HepG2 (cell line): ENCODE results near the gene LNPK. TPM values are rescaled to one million over a fixed set of nuclear protein-coding genes. Genes with fewer than 3 reads are reported as not detected.

Experiments used
- ATAC-seq: fragments of 200-7000 bp; cut with Tn5 transposase; 3 replicates; pipeline ENCODE4 v1.9.1; 2020; ENCODE audit warnings: mild to moderate bottlenecking, moderate library complexity
- BruUV-seq: library from RNA; stranded (reverse); fragments of 400-500 nt; replicated peaks from 2 replicates; lab custom pipeline; 2021; lab: Mats Ljungman, UMichigan
- CTCF ChIA-PET: fragments of 300-600 bp; formaldehyde crosslinking; extraction: SDS; loops from one replicate; lab custom pipeline; 2021; ENCODE audit warnings: low total read pairs, inconsistent platforms, low intra/inter-chr PET ratio; lab: Yijun Ruan, JAX
- POLR2A ChIA-PET: fragments of 350-600 bp; sonication (Branson Sonifier 250); formaldehyde crosslinking; loops from one replicate; lab custom pipeline; 2020; ENCODE audit warnings: antibody characterized with exemption, inconsistent platforms; lab: Yijun Ruan, JAX
- DNase-seq: peaks from one replicate; pipeline ENCODE4 v3.0.0-alpha.2; 2015; ENCODE audit warnings: low spot score
- FAIRE-seq: peaks from 3 replicates; lab custom pipeline; 2011; peaks lifted over from hg19 to GRCh38; lab: Jason Lieb, UNC
- H2AFZ ChIP-seq: one replicate; pipeline ENCODE4 v1.6.1; 2011; ENCODE audit warnings: low read length, inconsistent platforms
- H3K27ac ChIP-seq: fragments of 300-600 bp; 3 replicates; pipeline ENCODE4 v1.8.0; 2011; ENCODE audit warnings: mixed run types, mild to moderate bottlenecking, mixed read lengths, low read length, inconsistent platforms; ENCODE audit not compliant: insufficient read depth; ENCODE audit errors: extremely low read length
- H3K27me3 ChIP-seq, 2 experiments: fragments of 200-600 bp in 1 of 2; 2 replicates in 1 of 2; 3 replicates in 1 of 2; pipeline versions ENCODE4 v1.6.0 to v1.8.0; 2011; ENCODE audit warnings: low read length in 2 of 2, mild to moderate bottlenecking in 2 of 2, moderate library complexity in 2 of 2, inconsistent platforms in 1 of 2; ENCODE audit not compliant: insufficient read depth in 2 of 2, control insufficient read depth in 1 of 2
- H3K36me3 ChIP-seq, 2 experiments: fragments of 200-600 bp in 1 of 2; replicated peaks in 1 of 2; 2 replicates in 1 of 2; 3 replicates in 1 of 2; pipeline versions ENCODE4 v1.5.1 to v1.8.0; 2011; ENCODE audit warnings: low read length in 2 of 2, inconsistent platforms in 1 of 2; ENCODE audit not compliant: insufficient read depth in 2 of 2, control insufficient read depth in 1 of 2
- H3K4me1 ChIP-seq: 2 replicates; pipeline ENCODE4 v1.5.1; 2012; ENCODE audit warnings: low read length, inconsistent platforms; ENCODE audit not compliant: insufficient read depth
- H3K4me2 ChIP-seq: 2 replicates; pipeline ENCODE4 v1.6.0; 2011; ENCODE audit warnings: low read depth, low read length, inconsistent platforms
- H3K4me3 ChIP-seq, 3 experiments: fragments of 200-600 bp in 1 of 3; sonication (generic), shearing (Covaris generic) in 1 of 3; replicated peaks in 1 of 3; 2 replicates each; pipeline ENCODE4 v1.5.1; 2011 to 2016; ENCODE audit warnings: low read length in 3 of 3, inconsistent platforms in 2 of 3, low read depth in 2 of 3, mild to moderate bottlenecking in 2 of 3, control low read depth in 1 of 3, mixed read lengths in 1 of 3; ENCODE audit not compliant: insufficient read depth in 1 of 3
- H3K79me2 ChIP-seq: one replicate; pipeline ENCODE4 v1.6.1; 2011; ENCODE audit warnings: low read length, inconsistent platforms; ENCODE audit not compliant: insufficient read depth
- H3K9ac ChIP-seq: 2 replicates; pipeline ENCODE4 v1.6.0; 2011; ENCODE audit warnings: mild to moderate bottlenecking, low read depth, low read length, inconsistent platforms; ENCODE audit not compliant: insufficient read depth
- H3K9me3 ChIP-seq: 2 replicates; pipeline ENCODE4 v1.5.1; 2012; ENCODE audit warnings: mild to moderate bottlenecking, low read length
- H4K20me1 ChIP-seq: 2 replicates; pipeline ENCODE4 v1.6.0; 2011; ENCODE audit warnings: inconsistent platforms, mild to moderate bottlenecking, low read length, moderate library complexity; ENCODE audit not compliant: insufficient read depth
- CHCHD3 ChIP-seq: sonication (generic); formaldehyde crosslinking; IDR thresholded peaks from 2 replicates; pipeline ENCODE4 v1.8.0; 2022; ENCODE audit warnings: mild to moderate bottlenecking, missing genetic modification reagents, moderate library complexity
- CREM ChIP-seq, 2 experiments: sonication (generic) in 1 of 2; formaldehyde crosslinking in 1 of 2; IDR thresholded peaks; 2 replicates each; pipeline versions ENCODE4 v1.4.0 to v1.6.1; 2016 to 2020; ENCODE audit warnings: antibody characterized with exemption in 1 of 2, mild to moderate bottlenecking in 1 of 2, missing genetic modification reagents in 1 of 2
- MAX ChIP-seq: IDR thresholded peaks from 2 replicates; pipeline ENCODE4 v1.6.1; 2012; ENCODE audit warnings: inconsistent platforms
- MXD4 ChIP-seq: IDR thresholded peaks from 2 replicates; pipeline ENCODE4 v1.6.1; 2016; ENCODE audit warnings: mild to moderate bottlenecking, missing biosample characterization, missing genetic modification reagents
- NFE2L1 ChIP-seq: sonication (generic); formaldehyde crosslinking; IDR thresholded peaks from 2 replicates; pipeline ENCODE4 v1.4.0; 2020; ENCODE audit warnings: missing genetic modification reagents, mild to moderate bottlenecking, borderline replicate concordance
- NFE2L2 ChIP-seq: fragments of 150-350 bp; IDR thresholded peaks from 2 replicates; pipeline ENCODE4 v1.6.1; 2014; ENCODE audit warnings: low read length
- NFYB ChIP-seq: sonication (generic); formaldehyde crosslinking; IDR thresholded peaks from 2 replicates; pipeline ENCODE4 v1.4.0; 2020; ENCODE audit warnings: missing genetic modification reagents
- NR1H2 ChIP-seq: sonication (generic); formaldehyde crosslinking; IDR thresholded peaks from 2 replicates; pipeline ENCODE4 v1.8.1; 2022; ENCODE audit warnings: low read depth, missing genetic modification reagents, borderline replicate concordance
- SP5 ChIP-seq: IDR thresholded peaks from 2 replicates; pipeline ENCODE4 v1.6.1; 2016; ENCODE audit warnings: low read depth, borderline replicate concordance
- ZBTB42 ChIP-seq: sonication (generic); formaldehyde crosslinking; IDR thresholded peaks from 2 replicates; pipeline ENCODE4 v1.5.0; 2020; ENCODE audit warnings: mild to moderate bottlenecking, missing genetic modification reagents
- ZMYM4 ChIP-seq: sonication (generic); formaldehyde crosslinking; IDR thresholded peaks from 2 replicates; pipeline ENCODE4 v1.8.1; 2023; ENCODE audit warnings: mild to moderate bottlenecking, missing genetic modification reagents
- ZNF256 ChIP-seq: sonication (generic); formaldehyde crosslinking; conservative IDR thresholded peaks from 2 replicates; pipeline ENCODE4 v1.4.0; 2020; ENCODE audit warnings: missing genetic modification reagents
- WGBS: methylation state at CpG from one replicate; pipeline ENCODE4 v1.1.6; 2017; ENCODE audit warnings: low lambda C conversion rate; 5-methylcytosine and 5-hydroxymethylcytosine counted together
- in situ Hi-C: cut with HindIII; loops from 2 replicates; pipeline ENCODE4 v1.10.0; 2017; ENCODE audit warnings: low pct_unique_long_range_greater_than_20kb; ENCODE audit not compliant: extremely low pct_ligation_motif_present
- intact Hi-C: fragments of 100-400 bp; cut with micrococcal nuclease; formaldehyde crosslinking; loops from one replicate; pipeline ENCODE4 v1.10.0; 2022; ENCODE audit not compliant: unreplicated experiment
- polyA plus RNA-seq, 8 experiments: library from polyadenylated mRNA; depleted of rRNA in 3 of 8; stranded (reverse) in 7 of 8; unstranded in 1 of 8; fragments of >200 nt; fragmentation: Illumina TruSeq in 4 of 8; extraction: Trizol in 4 of 8; gene quantifications; 2 replicates each; pipeline versions ENCODE4 v1.2.1 to v1.2.3, GENCODE V29; 2011 to 2016; ENCODE audit warnings: low read depth in 4 of 8, missing spikeins in 1 of 8, mixed read lengths in 1 of 8; ENCODE audit not compliant: insufficient read depth in 1 of 8
- total RNA-seq, 5 experiments: library from RNA; depleted of rRNA; stranded (reverse); fragments of >200 nt; fragmentation: Illumina TruSeq; extraction: Trizol; gene quantifications; 2 replicates each; pipeline ENCODE4 v1.2.3, GENCODE V29; 2016; ENCODE audit warnings: low read depth in 1 of 5
- TF ChIP-seq, protein P1 (sequence below): sonication (generic); formaldehyde crosslinking; IDR thresholded peaks from 2 replicates; pipeline ENCODE4 v1.5.0; 2020; ENCODE audit warnings: mild to moderate bottlenecking, missing genetic modification reagents, borderline replicate concordance
- TF ChIP-seq, protein P2 (sequence below): IDR thresholded peaks from 2 replicates; pipeline ENCODE4 v1.4.0; 2020; ENCODE audit warnings: mild to moderate bottlenecking, missing genetic modification reagents

Gene LNPK
- total and polyA plus RNA-seq, 2 of the 13 experiments (the other 11 are each of a cell fraction or from before 2014, with no cell fraction given) = 25.4 to 26.1 TPM

DNA sequence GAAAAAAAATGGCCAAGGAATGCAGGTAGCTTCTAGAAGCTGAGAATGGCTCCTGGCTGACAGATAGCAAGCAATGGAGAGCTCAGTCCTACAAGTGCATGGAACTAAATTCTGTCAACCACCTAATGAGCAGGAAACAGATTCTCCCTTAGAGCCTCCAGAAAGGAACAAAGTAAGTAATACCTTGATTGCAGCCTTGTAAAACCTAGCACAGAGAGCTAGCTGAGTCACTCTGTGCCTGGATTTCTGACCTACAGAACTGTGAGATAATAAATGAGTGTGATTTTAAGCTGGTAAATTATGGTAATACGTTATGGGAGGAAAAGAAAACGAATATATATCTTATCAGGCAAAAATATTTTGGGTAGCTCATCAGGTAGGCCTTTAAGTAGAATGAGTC is 7.4 kb upstream of the LNPK start:
- intact Hi-C loops (loop anchor here (10.0 kb wide), 1 partner anchor 405 kb away; no protein-coding TSS in a partner anchor), in situ Hi-C loops (no loop called here)
- Histone ChIP-seq H3K4me3 (no peak overlapping the region), H3K9me3 (no peaks in the 10 kb centered on the region), H3K36me3 (no peaks in the 10 kb centered on the region), H3K4me1 (peaks cover 5% of the 10 kb centered on the region), H2AFZ (no peak overlapping the region), H3K4me2 (no peak overlapping the region), H3K9ac (no peak overlapping the region), H3K27ac (no peak overlapping the region), H4K20me1 (no peaks in the 10 kb centered on the region), H3K27me3 (0 out of 5 replicates have a peak, but pooled peaks cover 0 to 4% of the 10 kb centered on the region in 2 experiments), H3K79me2 (no peaks in the 10 kb centered on the region)
- 6% methylated on average over 2 of the region's 2 CpGs for WGBS
- DNase-seq = no peak
- ATAC-seq = no peak
- no TSS peak for BruUV-seq
- POLR2A ChIA-PET = no interaction called here
- FAIRE-seq = no peak
- CTCF ChIA-PET = no interaction called here
- TF ChIP-seq NFYB (CRISPR knock-in tag) (no peak), MAX (no peak), NFE2L2 (no peak), CHCHD3 (CRISPR knock-in tag) (no peak), NFE2L1 (CRISPR knock-in tag) (no peak), MXD4 (CRISPR knock-in tag) (no peak), NR1H2 (CRISPR knock-in tag) (no peak), CREM (IDR thresholded peaks at IDR 0.05) (no peak), CREM (CRISPR knock-in tag; IDR thresholded peaks at IDR 0.05) (no peak), SP5 (CRISPR knock-in tag) (no peak), ZNF256 (CRISPR knock-in tag) (no peak), ZMYM4 (CRISPR knock-in tag) (no peak), ZBTB42 (CRISPR knock-in tag) (no peak)
- TF ChIP-seq, protein P1, sequence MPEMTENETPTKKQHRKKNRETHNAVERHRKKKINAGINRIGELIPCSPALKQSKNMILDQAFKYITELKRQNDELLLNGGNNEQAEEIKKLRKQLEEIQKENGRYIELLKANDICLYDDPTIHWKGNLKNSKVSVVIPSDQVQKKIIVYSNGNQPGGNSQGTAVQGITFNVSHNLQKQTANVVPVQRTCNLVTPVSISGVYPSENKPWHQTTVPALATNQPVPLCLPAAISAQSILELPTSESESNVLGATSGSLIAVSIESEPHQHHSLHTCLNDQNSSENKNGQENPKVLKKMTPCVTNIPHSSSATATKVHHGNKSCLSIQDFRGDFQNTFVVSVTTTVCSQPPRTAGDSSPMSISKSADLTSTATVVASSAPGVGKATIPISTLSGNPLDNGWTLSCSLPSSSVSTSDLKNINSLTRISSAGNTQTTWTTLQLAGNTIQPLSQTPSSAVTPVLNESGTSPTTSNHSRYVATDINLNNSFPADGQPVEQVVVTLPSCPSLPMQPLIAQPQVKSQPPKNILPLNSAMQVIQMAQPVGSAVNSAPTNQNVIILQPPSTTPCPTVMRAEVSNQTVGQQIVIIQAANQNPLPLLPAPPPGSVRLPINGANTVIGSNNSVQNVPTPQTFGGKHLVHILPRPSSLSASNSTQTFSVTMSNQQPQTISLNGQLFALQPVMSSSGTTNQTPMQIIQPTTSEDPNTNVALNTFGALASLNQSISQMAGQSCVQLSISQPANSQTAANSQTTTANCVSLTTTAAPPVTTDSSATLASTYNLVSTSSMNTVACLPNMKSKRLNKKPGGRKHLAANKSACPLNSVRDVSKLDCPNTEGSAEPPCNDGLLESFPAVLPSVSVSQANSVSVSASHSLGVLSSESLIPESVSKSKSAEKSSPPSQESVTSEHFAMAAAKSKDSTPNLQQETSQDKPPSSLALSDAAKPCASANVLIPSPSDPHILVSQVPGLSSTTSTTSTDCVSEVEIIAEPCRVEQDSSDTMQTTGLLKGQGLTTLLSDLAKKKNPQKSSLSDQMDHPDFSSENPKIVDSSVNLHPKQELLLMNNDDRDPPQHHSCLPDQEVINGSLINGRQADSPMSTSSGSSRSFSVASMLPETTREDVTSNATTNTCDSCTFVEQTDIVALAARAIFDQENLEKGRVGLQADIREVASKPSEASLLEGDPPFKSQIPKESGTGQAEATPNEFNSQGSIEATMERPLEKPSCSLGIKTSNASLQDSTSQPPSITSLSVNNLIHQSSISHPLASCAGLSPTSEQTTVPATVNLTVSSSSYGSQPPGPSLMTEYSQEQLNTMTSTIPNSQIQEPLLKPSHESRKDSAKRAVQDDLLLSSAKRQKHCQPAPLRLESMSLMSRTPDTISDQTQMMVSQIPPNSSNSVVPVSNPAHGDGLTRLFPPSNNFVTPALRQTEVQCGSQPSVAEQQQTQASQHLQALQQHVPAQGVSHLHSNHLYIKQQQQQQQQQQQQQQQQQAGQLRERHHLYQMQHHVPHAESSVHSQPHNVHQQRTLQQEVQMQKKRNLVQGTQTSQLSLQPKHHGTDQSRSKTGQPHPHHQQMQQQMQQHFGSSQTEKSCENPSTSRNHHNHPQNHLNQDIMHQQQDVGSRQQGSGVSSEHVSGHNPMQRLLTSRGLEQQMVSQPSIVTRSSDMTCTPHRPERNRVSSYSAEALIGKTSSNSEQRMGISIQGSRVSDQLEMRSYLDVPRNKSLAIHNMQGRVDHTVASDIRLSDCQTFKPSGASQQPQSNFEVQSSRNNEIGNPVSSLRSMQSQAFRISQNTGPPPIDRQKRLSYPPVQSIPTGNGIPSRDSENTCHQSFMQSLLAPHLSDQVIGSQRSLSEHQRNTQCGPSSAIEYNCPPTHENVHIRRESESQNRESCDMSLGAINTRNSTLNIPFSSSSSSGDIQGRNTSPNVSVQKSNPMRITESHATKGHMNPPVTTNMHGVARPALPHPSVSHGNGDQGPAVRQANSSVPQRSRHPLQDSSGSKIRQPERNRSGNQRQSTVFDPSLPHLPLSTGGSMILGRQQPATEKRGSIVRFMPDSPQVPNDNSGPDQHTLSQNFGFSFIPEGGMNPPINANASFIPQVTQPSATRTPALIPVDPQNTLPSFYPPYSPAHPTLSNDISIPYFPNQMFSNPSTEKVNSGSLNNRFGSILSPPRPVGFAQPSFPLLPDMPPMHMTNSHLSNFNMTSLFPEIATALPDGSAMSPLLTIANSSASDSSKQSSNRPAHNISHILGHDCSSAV (CRISPR knock-in tag) = no peak
- TF ChIP-seq, protein P2, sequence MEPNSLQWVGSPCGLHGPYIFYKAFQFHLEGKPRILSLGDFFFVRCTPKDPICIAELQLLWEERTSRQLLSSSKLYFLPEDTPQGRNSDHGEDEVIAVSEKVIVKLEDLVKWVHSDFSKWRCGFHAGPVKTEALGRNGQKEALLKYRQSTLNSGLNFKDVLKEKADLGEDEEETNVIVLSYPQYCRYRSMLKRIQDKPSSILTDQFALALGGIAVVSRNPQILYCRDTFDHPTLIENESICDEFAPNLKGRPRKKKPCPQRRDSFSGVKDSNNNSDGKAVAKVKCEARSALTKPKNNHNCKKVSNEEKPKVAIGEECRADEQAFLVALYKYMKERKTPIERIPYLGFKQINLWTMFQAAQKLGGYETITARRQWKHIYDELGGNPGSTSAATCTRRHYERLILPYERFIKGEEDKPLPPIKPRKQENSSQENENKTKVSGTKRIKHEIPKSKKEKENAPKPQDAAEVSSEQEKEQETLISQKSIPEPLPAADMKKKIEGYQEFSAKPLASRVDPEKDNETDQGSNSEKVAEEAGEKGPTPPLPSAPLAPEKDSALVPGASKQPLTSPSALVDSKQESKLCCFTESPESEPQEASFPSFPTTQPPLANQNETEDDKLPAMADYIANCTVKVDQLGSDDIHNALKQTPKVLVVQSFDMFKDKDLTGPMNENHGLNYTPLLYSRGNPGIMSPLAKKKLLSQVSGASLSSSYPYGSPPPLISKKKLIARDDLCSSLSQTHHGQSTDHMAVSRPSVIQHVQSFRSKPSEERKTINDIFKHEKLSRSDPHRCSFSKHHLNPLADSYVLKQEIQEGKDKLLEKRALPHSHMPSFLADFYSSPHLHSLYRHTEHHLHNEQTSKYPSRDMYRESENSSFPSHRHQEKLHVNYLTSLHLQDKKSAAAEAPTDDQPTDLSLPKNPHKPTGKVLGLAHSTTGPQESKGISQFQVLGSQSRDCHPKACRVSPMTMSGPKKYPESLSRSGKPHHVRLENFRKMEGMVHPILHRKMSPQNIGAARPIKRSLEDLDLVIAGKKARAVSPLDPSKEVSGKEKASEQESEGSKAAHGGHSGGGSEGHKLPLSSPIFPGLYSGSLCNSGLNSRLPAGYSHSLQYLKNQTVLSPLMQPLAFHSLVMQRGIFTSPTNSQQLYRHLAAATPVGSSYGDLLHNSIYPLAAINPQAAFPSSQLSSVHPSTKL (CRISPR knock-in tag) = no peak
